ENCODE measurements around the gene MYBL2. TPM values are rescaled to one million over a fixed set of nuclear protein-coding genes. Genes with fewer than 3 reads are reported as not detected.

The MYBL2 gene
- total RNA-seq, 1 experiment from 2014 or later, result 138 TPM

GRCh38 chr20:43715044-43715443 lies 48.1 kb downstream of the MYBL2 start:
- TF ChIP-seq POLR2AphosphoS5 (IDR thresholded peaks at IDR 0.05; ENCODE audit: low read depth, low read length) (no peak), REST (IDR thresholded peaks at IDR 0.05; ENCODE audit: insufficient read depth in 1 of 2, low read depth in 2 of 2, low read length in 1 of 2) (no peak)
- Histone ChIP-seq H3K27ac (ENCODE audit: low read length) (no peak overlapping the region), H3K4me3 (ENCODE audit: low read depth in 2 of 2, low read length in 2 of 2) (no peak overlapping the region), H3K9me3 (ENCODE audit: control insufficient read depth, insufficient read depth, low read depth, low read length) (no peaks in the 10 kb centered on the region), H3K4me1 (ENCODE audit: control insufficient read depth, insufficient read depth, low read length) (no peaks in the 10 kb centered on the region), H3K36me3 (ENCODE audit: control insufficient read depth, insufficient read depth, low read length) (peaks cover 3% of the 10 kb centered on the region; the same call in 1 of the 2 replicates), H3K27me3 (ENCODE audit: control insufficient read depth, insufficient read depth, low read length) (no peaks in the 10 kb centered on the region)
- POLR2A ChIA-PET, result no interaction called here
- in situ Hi-C loops (cut with HindIII; ENCODE audit: low pct_unique_long_range_greater_than_20kb, low sequenced_read_pairs) (no loop called here), intact Hi-C loops (cut with micrococcal nuclease; ENCODE audit: unreplicated experiment) (no loop called here)
- ATAC-seq (no peak), DNase-seq (ENCODE audit: low read depth, low spot score) (no peak)
- CTCF ChIA-PET, result no interaction called here
- BruUV-seq (replicated peaks), result no TSS peak

- in situ Hi-C loops (cut with HindIII; ENCODE audit: low pct_unique_long_range_greater_than_20kb, low sequenced_read_pairs) (no loop called here), intact Hi-C loops (cut with micrococcal nuclease; ENCODE audit: unreplicated experiment) (no loop called here)
- Histone ChIP-seq H3K4me1 (ENCODE audit: control insufficient read depth, insufficient read depth, low read length) (no peaks in the 10 kb centered on the region), H3K27me3 (ENCODE audit: control insufficient read depth, insufficient read depth, low read length) (no peaks in the 10 kb centered on the region), H3K9me3 (ENCODE audit: control insufficient read depth, insufficient read depth, low read depth, low read length) (no peaks in the 10 kb centered on the region), H3K4me3 (ENCODE audit: low read depth in 2 of 2, low read length in 2 of 2) (no peak overlapping the region), H3K27ac (ENCODE audit: low read length) (no peak overlapping the region), H3K36me3 (ENCODE audit: control insufficient read depth, insufficient read depth, low read length) (peaks cover 2% of the 10 kb centered on the region; the same call in 1 of the 2 replicates)
- no TSS peak for BruUV-seq (replicated peaks)
- DNase-seq (ENCODE audit: low read depth, low spot score), result no peak
- ChIA-PET CTCF (no interaction called here), POLR2A (no interaction called here)
- TF ChIP-seq TCF7L2 (IDR thresholded peaks at IDR 0.05; ENCODE audit: low read depth, low read length) (no peak), CTCF (IDR thresholded peaks at IDR 0.05) (no peak), REST (IDR thresholded peaks at IDR 0.05; ENCODE audit: insufficient read depth in 1 of 2, low read depth in 2 of 2, low read length in 1 of 2) (no peak), POLR2AphosphoS5 (IDR thresholded peaks at IDR 0.05; ENCODE audit: low read depth, low read length) (no peak), SIN3A (IDR thresholded peaks at IDR 0.05; ENCODE audit: borderline replicate concordance, insufficient read depth, low read depth, low read length) (no peak)
- ATAC-seq, result no peak
Observed at GRCh38 chr20:43715511-43715910, 48.6 kb downstream of the MYBL2 start.
